ENCODE results near the gene TGM4. TPM values are rescaled to one million over a fixed set of nuclear protein-coding genes. Genes with fewer than 3 reads are reported as not detected.
A peak's percentile ranks its signal among the peaks of the same experiment; 100 is the strongest.

Gene TGM4
- total and polyA plus RNA-seq, 2 experiments from 2014 or later: not detected

GRCh38 chr3:44963571-44964325 is 89.3 kb downstream of the TGM4 start:
- Histone ChIP-seq H2AFZ (no peak overlapping the region), H3K9me2 (ENCODE audit: insufficient read depth) (no peaks in the 10 kb centered on the region), H3K4me3 (no peak overlapping the region), H3F3A (replicated peaks; ENCODE audit: low read depth) (no peaks in the 10 kb centered on the region), H3K27me3 (ENCODE audit: insufficient read depth) (no peaks in the 10 kb centered on the region), H3K36me3 (ENCODE audit: insufficient read depth) (no peaks in the 10 kb centered on the region), H3K4me2 (no peak overlapping the region), H3K79me2 (replicated peaks; ENCODE audit: insufficient read depth) (peaks cover 96% of the 10 kb centered on the region), H3K27ac (ENCODE audit: low read depth) (no peak overlapping the region), H3K4me1 (ENCODE audit: insufficient read depth) (no peaks in the 10 kb centered on the region), H4K20me1 (replicated peaks; ENCODE audit: insufficient read depth) (peaks cover 57% of the 10 kb centered on the region)
- TF ChIP-seq ZNF331 (CRISPR knock-in tag; IDR thresholded peaks at IDR 0.05; ENCODE audit: low read depth): no peak
- no peak for TF ChIP-seq EZH2phosphoT487 (IDR thresholded peaks at IDR 0.05; ENCODE audit: unreplicated experiment)
- TF ChIP-seq ZNF462 (CRISPR knock-in tag; IDR thresholded peaks at IDR 0.05): no peak
- TF ChIP-seq CREB1 (CRISPR knock-in tag; IDR thresholded peaks at IDR 0.05; ENCODE audit: low read depth): no peak
- TF ChIP-seq JUNB (IDR thresholded peaks at IDR 0.05; ENCODE audit: unreplicated experiment): no peak
- TF ChIP-seq REST (IDR thresholded peaks at IDR 0.05; ENCODE audit: unreplicated experiment): no peak
- TF ChIP-seq NANOG (IDR thresholded peaks at IDR 0.05; ENCODE audit: borderline replicate concordance): no peak
- TF ChIP-seq CTCF (conservative IDR thresholded peaks at IDR 0.05; ENCODE audit: low read depth in 2 of 2): no peak
- TF ChIP-seq ZNF114 (CRISPR knock-in tag; IDR thresholded peaks at IDR 0.05): no peak
- TF ChIP-seq POLR2AphosphoS5 (IDR thresholded peaks at IDR 0.05; ENCODE audit: low read depth): no peak
- TF ChIP-seq STAT1 (IDR thresholded peaks at IDR 0.05; ENCODE audit: unreplicated experiment): no peak
- TF ChIP-seq ETS1 (IDR thresholded peaks at IDR 0.05): no peak
- no peak for TF ChIP-seq EZH2 (IDR thresholded peaks at IDR 0.05; ENCODE audit: low read depth, unreplicated experiment)
- Mint-ChIP-seq H3K4me3 (no peak overlapping the region), H3K9me3 (no peaks in the 10 kb centered on the region), H3K27me3 (ENCODE audit: insufficient read depth, low read depth, poor library complexity) (no peaks in the 10 kb centered on the region), H3K4me1 (peaks cover 14% of the 10 kb centered on the region), H3K27ac (no peak overlapping the region), H3K36me3 (ENCODE audit: low read depth) (no peaks in the 10 kb centered on the region)
- ATAC-seq: 0 out of 3 replicates have a peak, but pooled peaks have one; percentile 28
- DNase-seq (ENCODE audit: low spot score): no peak
